ENCODE measurements around the gene DLG2.

The DLG2 gene

DNA sequence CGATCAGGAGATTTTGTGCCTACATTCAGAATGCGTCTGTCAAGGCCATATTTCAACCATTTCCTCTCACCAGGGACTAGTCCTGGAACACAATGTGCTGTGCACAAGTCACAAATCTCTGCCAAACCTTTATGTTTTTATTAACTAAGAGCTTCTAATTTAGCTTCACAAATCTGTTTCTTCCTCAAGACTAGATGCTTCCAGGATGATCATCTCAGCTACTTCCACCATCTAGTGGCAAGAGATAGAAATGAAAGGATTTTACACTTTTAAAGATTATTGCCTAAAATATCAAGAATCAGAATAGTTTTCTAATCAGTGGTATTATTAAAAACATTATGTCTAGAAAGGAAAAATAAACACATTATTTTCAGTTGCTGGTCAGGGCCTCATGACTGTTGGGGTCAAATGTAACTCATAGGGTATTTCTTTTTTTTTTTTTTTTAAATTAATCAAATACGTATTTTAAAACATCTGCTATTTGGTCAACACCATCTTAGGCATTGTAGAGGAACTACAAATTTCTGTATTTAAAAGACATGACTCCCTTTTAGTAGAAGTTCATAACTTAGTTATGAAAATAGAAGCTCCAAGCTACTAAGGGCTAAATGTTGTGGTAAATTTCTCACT lies 1102.6 kb downstream of the DLG2 start:
- DNase-seq, result peak; percentile 18

DNA sequence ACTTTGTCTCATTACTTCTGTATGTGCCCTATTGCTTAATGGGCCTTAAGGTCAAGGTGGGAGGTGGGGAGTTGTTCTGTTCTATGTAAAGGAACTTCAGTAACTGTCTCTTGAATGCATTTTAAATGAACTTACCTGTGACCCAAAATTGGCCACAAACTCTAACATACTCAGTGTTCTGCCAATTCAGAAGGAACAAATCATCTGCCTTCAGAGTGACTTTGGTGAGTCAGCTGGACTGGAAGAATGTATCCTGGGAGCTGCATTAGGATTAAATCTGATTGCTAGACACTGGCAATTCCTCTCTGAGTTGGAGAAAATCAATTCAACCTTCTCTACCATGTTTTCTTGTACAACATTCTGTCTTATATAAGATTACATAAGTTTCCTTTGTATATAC lies 1104.8 kb downstream of the DLG2 start:
- DNase-seq, result no peak

DNA sequence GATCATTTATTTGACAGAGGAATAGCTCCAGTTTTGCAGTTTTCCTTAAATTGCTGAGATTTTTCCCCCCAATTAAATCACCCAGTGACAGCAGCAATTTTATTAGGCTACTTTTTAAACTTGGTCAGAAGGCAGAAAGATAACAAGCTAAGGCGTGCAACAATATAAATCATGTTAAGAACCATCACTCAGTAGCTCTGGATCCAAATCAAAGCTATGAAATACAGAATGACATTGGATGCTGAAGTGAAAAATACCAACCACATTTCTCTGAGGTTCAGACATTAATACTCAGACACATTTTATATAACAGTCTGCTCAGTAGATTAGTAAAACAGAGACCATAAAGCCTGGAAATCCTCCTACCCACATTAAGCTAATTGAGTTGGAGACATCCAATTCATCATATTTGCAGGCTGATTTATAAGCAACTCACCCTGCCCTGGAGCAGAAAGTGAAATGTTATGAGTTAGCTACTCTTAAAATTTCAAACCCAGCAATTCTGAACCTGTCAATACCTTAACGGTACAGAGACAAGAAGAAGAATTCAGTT lies 1108.4 kb downstream of the DLG2 start:
- no peak for DNase-seq

DNA sequence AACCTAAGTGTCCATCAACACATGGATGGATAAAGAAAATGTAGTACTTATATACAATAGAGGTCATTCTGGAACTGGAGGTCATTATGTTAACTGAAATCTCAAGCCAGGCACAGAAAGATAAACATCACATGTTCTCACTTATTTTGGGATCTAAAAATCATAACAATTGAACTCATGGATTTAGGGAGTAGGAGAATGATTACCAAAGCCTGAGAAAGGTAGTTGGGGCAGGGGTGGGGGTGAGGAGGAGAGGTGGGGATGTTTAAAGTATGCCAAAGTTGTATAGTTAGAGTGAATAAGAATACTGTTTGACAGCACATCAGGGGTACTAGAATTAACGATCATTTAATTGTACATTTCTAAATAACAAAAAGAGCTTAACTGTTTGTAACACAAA lies 1112.7 kb downstream of the DLG2 start:
- no peak for DNase-seq

DNA sequence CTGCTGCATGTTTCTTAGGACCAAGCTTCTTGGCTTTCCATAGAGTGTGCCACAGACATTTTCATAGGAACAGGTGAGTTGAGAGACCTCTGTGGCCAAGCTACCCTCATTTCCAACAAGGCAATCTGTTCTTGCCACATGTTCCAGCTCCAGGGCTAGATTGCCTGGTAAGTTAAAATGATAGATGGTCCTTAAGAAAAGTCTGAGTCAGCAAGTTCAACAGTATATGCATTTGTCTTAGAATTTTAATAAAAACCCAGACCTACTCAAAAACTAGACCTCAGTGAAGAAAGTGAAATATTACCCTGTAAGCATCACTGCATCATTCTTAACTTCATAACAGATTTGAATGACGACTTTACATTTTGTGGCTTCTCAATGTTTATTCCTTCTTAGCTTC lies 1123.6 kb downstream of the DLG2 start:
- no peak for DNase-seq

DNA sequence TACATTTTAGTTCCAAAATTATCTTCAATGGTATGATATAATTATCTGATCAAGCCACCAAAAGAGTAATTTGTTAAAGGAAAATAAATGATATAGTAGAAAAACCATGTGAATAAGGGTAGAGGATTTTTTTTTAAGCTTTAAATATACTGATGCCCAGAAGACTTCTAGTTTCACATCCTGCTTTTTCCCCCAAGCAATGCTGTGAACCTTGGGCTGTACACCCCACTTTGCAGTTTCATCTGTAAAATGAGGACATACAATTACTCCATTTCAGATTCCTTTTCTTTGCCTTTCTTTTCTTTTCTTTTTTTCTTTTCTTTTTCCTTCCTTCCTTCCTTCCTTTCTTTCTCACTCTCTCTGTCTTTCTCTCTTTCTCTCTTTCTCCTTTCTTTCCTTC lies 1125.4 kb downstream of the DLG2 start:
- no peak for DNase-seq

DNA sequence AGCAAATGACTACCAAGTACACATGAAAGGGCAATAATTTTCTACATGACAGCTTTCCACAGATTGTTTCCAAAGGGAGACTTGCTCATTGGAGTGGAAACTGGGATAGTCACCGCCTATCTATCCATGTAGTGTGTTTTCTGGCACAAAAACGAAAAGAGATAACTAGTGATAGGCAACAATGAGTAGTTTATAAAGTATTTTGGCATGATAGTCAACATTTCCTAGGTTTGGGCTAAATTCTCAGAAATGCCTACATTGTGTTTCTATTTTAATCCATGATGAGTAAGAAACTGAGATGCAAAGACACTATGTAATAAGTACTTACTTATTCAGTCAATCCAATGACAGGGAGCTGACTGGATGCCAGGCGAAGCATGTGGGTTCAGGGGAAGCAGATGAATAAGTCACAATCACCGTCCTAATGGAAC lies 1129.1 kb downstream of the DLG2 start:
- DNase-seq, result no peak

DNA sequence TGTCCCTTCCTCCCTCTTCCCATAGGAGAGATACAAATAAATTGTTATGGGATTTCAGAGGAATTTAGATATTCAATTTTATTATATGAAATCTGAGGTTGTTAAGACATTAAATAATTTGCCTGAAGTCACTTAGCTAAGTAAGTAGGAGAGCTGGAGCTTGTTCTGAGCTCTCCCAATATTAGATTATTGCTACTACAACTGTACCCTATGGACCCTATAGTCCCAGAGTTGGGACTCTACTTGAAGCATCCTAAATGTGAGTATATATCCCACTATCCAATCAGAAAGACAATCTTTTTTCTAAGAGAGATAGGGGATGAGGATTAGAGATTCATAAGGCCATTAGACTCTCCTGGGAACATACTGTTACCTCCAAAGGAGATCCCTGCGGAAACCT lies 1130.0 kb downstream of the DLG2 start:
- DNase-seq, result no peak

DNA sequence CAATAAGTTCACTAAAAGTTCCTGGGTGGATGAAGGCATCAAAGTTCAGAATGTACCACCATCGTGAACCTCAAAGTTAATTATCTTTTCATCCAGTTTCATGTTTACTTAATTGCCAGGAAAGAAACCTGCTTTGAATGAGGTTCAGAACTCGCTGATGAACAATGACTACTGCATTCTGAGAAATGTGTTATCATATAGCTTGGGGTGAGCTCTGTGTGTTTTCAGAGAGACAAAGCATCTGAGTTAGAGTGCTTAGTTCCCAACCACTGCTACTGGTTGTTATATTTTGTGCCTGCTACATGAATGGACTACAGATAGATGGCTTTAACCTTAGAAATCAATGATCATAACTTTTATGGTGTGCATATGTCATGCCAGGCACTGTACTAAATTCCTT lies 1131.0 kb downstream of the DLG2 start:
- no peak for DNase-seq

DNA sequence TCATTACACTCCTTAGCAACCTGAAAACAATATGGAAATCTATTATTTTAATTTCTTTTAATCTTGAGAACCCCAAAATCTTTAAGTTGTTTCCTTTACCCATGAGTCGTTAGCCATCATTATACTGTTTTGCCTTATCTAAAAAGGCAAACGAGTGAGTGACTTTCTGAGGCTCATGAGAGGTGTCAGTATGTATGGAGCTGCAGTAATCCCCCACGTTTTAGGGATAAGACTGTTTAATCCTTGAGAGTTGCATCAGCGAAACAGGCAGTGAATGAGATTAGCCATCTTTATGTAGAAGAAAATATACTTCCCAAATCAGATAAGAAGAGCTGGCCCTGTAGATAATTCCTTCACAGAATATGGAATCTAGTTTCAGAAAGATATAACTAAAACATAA lies 1147.0 kb downstream of the DLG2 start:
- no peak for DNase-seq

DNA sequence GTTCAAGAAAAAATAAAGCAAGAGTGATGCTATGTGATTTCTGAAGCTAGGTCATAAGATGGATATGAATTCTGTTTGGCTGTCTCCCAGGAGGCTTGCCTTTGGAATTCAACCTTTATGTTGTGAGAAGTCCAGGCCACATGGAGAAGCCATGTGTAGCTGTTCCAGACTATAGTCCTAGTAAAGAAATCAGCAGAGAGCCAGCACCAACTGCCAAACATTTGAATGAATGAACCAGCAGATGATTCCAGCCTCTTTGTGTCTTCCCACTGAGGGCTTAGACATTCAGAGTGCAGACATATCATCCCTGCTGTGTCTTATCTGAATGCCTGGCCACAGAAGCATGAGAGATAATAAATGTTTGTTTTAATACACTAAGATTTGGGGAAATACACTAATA lies 1150.6 kb downstream of the DLG2 start:
- no peak for DNase-seq

DNA sequence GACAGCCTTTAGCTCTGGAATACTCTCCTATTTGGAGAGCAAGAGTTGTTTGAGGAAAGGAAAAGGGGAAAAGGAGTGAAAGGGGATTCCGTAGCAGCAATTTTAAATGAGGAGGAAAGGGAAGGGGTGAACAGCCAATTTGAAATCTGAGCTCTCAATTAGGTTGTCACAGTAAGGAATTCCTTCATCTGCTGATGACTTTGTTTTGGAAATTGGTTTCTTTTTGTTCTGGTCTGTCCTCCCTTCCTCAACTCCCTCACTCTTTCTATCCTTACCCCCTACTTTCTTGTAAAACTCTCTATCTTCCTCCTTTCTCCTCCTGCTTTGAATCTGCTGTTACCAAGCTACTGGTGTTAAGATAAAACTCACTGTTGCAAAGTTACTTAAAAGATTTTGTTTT lies 1155.6 kb downstream of the DLG2 start:
- no peak for DNase-seq

DNA sequence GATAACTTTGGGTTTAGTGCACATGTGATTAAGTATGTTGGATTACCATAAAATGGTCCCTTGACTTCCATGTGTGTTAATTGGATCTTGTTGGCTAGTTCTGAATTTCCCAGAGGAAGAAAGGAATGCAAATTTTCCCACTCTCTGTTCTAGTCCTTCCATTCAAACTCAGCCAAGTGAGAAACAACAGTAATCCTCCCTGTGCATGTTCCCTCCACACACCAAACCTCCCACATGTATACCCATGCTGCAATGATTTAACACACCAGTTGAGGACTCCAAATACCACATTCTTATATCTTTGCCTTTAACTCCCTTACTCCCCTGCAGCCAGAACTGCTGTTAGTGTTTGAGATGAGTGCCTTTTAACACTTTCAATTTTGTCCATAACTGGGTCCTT lies 1158.9 kb downstream of the DLG2 start:
- DNase-seq, result no peak

DNA sequence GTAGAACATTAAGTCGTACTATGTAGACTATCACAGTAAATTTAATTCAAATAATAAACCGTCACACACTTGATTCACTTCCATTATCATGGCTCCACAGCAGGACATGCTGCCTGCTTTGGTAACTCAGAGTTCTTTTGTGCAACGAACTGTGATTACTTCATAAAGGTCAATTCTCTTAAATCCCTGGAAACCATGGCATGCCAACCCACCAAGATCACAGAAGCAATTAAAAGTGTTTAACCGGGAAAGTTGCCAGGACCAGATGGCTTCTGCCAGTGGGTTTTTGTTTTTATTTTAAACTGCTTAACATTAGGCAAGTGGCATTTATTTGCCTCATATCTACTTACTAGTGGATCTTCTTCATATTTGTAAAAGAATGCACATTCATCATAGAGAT lies 1162.1 kb downstream of the DLG2 start:
- no peak for DNase-seq

DNA sequence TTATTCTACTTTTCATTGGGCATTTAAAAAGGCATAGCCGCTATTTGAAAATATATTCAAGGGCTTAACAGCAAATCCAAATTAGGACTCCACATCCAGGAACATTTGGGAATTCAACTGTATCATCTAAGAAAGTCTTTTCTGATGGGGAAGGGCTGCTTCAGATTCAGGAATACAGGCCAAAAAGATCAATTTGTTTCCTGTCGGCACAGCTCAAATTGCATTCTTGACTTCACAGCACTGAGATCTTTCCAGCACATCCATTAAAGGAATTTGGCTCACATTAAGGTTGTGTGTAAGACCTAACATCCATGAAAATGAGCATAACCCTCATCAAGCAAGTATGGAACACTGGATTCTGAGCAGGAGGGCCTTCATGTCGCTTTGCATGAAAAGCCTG lies 1171.5 kb downstream of the DLG2 start:
- DNase-seq, result no peak

DNA sequence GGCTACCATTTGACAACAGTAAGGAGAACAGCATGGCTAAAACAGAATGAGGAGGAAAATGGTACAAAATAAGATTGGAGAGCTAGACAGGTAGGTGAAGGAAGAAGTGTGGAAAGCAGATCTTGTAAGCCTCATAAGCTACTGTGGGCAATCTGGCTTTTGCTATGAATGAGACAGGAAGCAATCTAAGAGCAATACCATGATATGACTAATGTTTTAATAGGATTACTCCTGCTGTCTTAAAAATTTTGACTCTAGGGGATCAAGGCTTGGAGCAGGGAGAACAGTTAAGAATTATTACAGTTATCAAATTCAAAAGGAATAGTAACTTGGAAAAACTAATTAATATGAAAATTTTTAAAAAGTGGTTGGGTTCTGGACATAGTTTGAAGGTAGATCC lies 1174.9 kb downstream of the DLG2 start:
- no peak for DNase-seq

DNA sequence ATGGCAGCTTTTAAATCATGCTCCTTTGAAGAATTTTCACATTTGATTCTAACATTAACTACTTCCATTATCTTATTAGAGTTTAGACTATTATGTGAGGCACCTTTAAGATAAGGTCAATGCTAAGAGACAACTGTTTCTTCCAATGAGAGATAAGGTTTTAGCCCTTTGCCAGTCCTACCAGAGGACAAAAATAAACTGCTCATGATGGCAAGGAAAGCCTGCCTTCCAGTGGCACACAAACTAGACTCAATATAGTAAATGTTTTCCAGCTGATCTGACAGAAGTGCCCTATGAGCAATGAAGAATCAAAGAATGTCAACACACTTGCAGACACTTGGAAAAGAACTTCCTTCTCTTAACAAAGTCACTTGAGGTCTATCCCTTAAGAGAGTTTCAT lies 1188.6 kb downstream of the DLG2 start:
- DNase-seq, result no peak

DNA sequence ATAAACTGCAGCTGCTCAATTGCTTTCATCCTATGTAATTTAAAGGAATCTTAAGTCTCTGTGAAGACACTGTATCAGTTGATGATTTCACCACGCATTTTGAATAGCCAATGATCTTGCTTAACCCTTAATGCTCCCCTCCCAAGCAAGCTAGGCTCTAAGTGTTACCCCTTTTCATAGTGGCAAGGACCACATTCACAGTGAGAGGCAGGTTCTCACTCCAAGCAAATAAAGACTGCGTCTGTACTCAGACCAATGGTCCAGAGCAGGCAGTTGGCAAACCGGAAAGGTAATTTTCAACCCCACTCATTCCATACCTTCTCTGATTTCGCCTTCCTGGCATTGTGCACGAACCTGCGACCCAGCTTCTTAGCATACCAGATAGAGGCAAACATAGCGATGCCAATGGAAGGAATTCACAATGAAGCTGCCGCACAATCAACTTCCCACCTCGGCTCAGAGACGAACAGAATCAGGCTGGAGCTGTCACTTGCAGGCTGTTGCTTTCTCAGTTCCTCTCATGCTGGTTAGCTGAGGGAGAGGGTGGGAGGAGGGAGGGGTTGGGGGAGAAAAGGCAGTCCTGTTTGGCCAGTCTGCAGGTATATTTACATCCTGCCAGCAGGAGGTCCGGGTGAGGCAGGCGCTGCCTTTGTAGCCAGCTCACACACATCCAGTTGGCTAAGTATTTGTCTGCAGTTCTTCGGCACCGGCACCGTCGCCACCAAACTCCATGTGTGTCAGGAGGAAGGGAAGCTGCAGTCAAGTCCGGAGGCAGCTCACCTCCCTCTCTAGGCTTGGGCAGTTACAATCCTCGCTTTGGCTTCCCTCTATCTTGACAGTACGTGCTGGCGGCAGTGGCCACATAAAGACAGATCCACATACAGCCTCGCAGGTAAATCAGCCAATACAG lies 1189.8 kb downstream of the DLG2 start:
- no peak for DNase-seq

DNA sequence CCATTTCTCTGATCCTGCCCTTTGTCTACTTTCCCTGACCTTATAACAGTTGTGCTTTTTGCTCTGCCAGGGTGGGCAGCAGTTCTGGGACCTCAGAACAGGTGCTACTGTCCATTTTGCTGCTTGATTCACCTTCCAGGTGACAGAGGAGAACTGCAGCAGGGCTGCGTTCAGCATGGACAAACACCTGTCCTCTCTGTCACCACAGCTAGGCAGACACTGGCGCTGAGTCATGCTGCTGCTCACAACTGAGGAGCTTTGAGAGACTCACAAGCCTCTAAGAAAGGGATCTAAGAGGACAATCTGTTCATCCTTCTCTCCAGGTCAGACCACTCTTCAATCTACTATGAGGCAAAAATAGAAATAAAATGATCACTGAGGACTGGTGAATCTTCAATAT lies 1196.5 kb downstream of the DLG2 start:
- no peak for DNase-seq

DNA sequence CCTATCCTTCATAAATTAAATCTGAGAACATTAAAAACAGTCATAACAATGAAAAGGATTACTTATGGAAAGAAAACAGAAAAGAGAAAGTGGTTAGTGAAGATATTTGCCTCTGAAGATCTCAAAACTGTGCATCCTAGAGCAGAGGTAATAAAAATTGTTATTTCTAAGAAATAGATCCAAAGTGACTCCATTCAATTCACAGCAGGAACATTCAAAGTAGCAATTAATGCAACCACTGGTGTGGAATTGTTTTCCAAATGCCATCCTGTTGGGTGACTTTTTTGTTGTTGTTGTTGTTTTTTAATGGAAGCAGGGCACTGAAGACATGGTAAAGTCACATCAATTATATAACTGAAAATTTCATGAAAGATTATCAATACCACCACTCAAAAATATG lies 1201.5 kb downstream of the DLG2 start:
- DNase-seq, result no peak

DNA sequence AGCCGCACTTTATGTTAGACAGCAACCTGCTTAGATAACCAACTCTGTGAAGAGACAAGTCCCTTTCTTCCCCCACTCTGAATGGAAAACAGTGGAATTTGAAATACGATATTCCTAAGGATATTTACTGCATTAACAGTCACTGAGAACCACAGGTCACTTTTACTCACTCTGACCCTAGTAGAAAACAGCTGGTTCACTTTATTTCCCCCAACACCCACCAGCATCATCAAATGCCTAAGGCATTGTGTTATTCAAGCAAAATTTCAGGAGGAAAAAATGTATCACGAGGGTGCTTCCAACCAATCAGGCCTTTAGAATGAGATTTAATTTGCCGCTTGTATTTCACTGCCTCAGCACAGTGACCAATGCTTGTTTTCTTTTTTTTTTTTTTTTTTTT lies 1206.9 kb downstream of the DLG2 start:
- no peak for DNase-seq

DNA sequence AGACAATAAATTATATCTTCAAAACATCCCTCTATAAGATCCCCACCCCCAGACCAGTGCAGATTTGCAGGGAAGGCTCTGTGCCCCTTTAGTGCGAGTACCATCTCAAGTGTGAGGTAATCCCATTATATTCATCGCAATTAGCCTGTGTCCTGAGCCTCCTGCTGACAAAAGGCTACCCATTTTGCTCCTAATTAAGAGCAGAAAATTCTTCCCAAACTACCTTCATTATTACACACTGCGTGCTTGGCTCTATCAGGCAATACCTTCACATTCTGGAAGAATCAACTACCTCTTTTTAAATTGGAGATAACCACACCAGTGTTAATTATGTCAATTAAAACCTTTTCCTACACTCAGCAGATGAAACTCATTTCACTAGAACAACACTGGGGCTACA lies 1207.5 kb downstream of the DLG2 start:
- no peak for DNase-seq

DNA sequence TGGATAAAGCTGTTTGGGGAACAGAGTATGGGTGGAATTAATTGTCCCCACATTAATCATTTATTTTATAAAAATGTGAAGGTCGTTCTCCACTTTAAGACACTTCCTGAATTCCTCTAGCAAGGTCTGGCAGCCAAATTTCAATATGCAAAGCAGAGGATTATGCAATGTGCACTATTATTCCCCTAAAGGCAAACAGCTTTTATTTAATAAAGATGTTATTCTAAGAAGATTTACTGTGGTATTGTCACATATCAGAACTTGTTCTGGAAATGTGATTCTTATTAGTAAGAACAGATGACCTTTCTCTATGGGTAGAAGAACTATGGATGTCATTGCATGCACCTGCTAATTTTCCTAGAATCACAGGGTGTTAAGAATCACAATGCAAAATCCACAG lies 1212.2 kb downstream of the DLG2 start:
- DNase-seq, result no peak

DNA sequence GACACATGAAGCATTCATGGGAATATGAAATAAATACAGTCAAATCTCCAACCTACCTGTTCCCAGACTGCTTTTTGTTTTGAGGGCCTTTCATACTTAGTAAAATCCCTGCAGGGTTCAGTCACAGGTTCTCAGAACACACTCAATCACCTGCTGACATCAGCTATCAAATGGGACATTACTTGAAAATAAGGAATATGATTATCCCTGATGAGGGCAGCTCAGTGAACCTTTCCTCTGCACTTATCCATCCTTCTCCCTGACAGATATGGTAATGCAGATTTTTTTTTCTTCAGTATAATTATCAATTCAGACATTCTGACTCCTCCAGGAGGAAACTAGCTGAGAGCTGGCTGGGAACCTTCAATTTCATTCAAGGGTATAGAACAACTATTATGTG lies 1213.6 kb downstream of the DLG2 start:
- DNase-seq, result no peak

Data from hematopoietic multipotent progenitor cell treated with erythropoietin and hydrocortisone succinate and interleukin-3 and kit ligand, for 4 days (in vitro differentiated cells).